DND-41 (cell line): ENCODE data around the gene KBTBD13.

Experiments used
- ATAC-seq: fragments of 200-7000 bp; cut with Tn5 transposase; 3 replicates; pipeline ENCODE4 v1.9.1; 2021; ENCODE audit warnings: low read depth; ENCODE audit not compliant: insufficient read depth
- DNase-seq: peaks from one replicate; pipeline ENCODE4 v3.0.0-alpha.2; 2020
- H2AFZ ChIP-seq: 2 replicates; pipeline ENCODE4 v1.6.0; 2012; ENCODE audit warnings: low read depth, low read length
- H3K27ac ChIP-seq: 2 replicates; pipeline ENCODE4 v1.5.1; 2012; ENCODE audit warnings: low read length, inconsistent platforms
- H3K27me3 ChIP-seq: fragments of 200-600 bp; sonication (generic); 2 replicates; pipeline ENCODE4 v1.6.0; 2012; ENCODE audit warnings: low read length, mild to moderate bottlenecking, inconsistent platforms; ENCODE audit not compliant: insufficient read depth, poor library complexity
- H3K36me3 ChIP-seq: 2 replicates; pipeline ENCODE4 v1.5.1; 2012; ENCODE audit warnings: low read length, inconsistent platforms; ENCODE audit not compliant: insufficient read depth
- H3K4me1 ChIP-seq: 2 replicates; pipeline ENCODE4 v1.5.1; 2012; ENCODE audit warnings: mild to moderate bottlenecking, low read length; ENCODE audit not compliant: insufficient read depth
- H3K4me2 ChIP-seq: 2 replicates; pipeline ENCODE4 v1.6.0; 2012; ENCODE audit warnings: mild to moderate bottlenecking, moderate library complexity, low read length, inconsistent platforms; ENCODE audit not compliant: insufficient read depth
- H3K4me3 ChIP-seq, 2 experiments: fragments of 200-600 bp in 1 of 2; shearing (Covaris generic) in 1 of 2; 2 replicates each; pipeline ENCODE4 v1.5.1; 2012 to 2016; ENCODE audit warnings: inconsistent platforms in 2 of 2, low read length in 2 of 2, mild to moderate bottlenecking in 2 of 2, low read depth in 1 of 2, moderate library complexity in 1 of 2
- H3K79me2 ChIP-seq: 2 replicates; pipeline ENCODE4 v1.6.0; 2012; ENCODE audit warnings: low read length, inconsistent platforms; ENCODE audit not compliant: insufficient read depth
- H3K9ac ChIP-seq: 2 replicates; pipeline ENCODE4 v1.6.0; 2012; ENCODE audit warnings: low read depth, mild to moderate bottlenecking, inconsistent platforms, low read length, moderate library complexity
- H3K9me3 ChIP-seq: 2 replicates; pipeline ENCODE4 v1.5.1; 2012; ENCODE audit warnings: low read length, moderate library complexity, mild to moderate bottlenecking, inconsistent platforms; ENCODE audit not compliant: insufficient read depth, severe bottlenecking
- H4K20me1 ChIP-seq: 2 replicates; pipeline ENCODE4 v1.6.0; 2012; ENCODE audit warnings: low read length; ENCODE audit not compliant: insufficient read depth
- EZH2 ChIP-seq: IDR thresholded peaks from 3 replicates; pipeline ENCODE4 v1.6.1; 2012; ENCODE audit warnings: borderline replicate concordance, low read depth, mild to moderate bottlenecking, moderate library complexity, low read length, inconsistent platforms; ENCODE audit not compliant: severe bottlenecking
- TF ChIP-seq, protein P1 (sequence below): IDR thresholded peaks from 2 replicates; pipeline ENCODE4 v1.5.1; 2012; ENCODE audit warnings: borderline replicate concordance, low read length, moderate library complexity, mild to moderate bottlenecking; ENCODE audit not compliant: poor library complexity, severe bottlenecking; ENCODE audit errors: extremely low read depth

KBTBD13 gene

DNA sequence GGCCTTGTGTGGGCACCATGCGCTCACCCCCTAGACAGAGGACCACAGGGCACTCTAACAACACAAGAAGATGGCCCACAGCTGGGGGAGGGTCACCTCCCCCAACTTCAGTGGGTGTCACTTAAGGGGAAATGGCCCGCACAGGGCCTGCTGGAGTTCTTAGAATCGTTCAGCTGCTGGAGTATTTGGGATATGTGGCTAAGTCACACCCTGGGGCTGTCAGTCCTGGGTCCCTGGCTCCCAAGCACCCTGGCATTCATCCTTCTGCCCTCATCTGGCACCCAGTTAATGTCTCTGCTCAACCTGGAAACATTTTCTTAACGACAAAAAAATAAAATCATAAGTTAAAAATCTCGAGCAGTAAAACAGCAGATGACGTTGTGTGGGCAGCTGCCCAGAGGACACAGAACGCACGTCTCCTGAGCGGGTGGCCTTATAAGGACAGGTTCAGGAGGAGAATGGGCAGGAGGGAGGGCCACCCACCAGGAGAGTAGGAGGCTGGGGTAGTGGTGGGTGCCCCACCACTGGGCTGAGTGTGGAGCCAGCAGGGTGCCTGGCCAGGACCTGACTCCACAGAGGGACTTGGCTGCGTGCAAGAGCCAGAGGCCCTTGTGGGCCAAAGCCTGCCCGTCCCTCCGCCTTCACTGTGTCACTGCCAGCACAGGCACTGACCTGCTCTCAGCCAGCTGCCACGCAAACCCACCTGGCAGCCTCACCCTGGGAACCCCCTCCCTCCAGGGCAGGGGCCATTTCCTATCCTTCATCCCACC, 11.5 kb downstream of the KBTBD13 start:
- H4K20me1 ChIP-seq, result no peaks in the 10 kb centered on the region
- no peaks in the 10 kb centered on the region for H3K9me3 ChIP-seq
- DNase-seq, result no peak
- H3K36me3 ChIP-seq, result no peaks in the 10 kb centered on the region
- H3K4me3 ChIP-seq, result no peak overlapping the region
- H3K4me2 ChIP-seq, result no peak overlapping the region
- peaks cover 4% of the 10 kb centered on the region for H3K27me3 ChIP-seq
- H3K9ac ChIP-seq, result no peak overlapping the region
- TF ChIP-seq, protein P1, sequence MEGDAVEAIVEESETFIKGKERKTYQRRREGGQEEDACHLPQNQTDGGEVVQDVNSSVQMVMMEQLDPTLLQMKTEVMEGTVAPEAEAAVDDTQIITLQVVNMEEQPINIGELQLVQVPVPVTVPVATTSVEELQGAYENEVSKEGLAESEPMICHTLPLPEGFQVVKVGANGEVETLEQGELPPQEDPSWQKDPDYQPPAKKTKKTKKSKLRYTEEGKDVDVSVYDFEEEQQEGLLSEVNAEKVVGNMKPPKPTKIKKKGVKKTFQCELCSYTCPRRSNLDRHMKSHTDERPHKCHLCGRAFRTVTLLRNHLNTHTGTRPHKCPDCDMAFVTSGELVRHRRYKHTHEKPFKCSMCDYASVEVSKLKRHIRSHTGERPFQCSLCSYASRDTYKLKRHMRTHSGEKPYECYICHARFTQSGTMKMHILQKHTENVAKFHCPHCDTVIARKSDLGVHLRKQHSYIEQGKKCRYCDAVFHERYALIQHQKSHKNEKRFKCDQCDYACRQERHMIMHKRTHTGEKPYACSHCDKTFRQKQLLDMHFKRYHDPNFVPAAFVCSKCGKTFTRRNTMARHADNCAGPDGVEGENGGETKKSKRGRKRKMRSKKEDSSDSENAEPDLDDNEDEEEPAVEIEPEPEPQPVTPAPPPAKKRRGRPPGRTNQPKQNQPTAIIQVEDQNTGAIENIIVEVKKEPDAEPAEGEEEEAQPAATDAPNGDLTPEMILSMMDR, result no peak
- TF ChIP-seq EZH2, result no peak
- ATAC-seq, result no peak
- H3K27ac ChIP-seq, result no peak overlapping the region
- H3K4me1 ChIP-seq, result peaks cover 1% of the 10 kb centered on the region; the same call in 1 of the 2 replicates
- no peak overlapping the region for H2AFZ ChIP-seq
- H3K79me2 ChIP-seq, result no peaks in the 10 kb centered on the region

DNA sequence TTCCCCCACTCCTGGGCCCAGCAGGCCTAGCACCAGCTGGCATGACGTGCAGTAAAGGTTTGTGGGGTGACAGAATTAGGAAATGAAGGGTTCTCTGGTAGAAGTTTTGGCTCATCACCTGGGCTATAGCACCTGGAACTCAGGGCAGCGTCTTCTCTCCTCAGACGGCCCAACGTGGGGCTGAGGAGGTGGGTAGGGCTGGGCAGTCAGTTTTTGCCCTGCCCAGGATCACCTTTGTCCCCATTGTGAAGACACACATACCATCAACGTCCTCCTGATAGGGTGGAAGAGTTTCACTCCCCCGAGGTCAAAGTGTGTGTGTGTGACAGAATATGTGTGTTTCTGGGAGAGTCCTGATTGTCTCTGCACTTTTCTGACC, 12.1 kb downstream of the KBTBD13 start:
- H3K4me2 ChIP-seq, result no peak overlapping the region
- no peaks in the 10 kb centered on the region for H3K4me1 ChIP-seq
- H3K4me3 ChIP-seq, result no peak overlapping the region
- peaks cover 4% of the 10 kb centered on the region for H3K27me3 ChIP-seq
- no peaks in the 10 kb centered on the region for H3K36me3 ChIP-seq
- no peak for DNase-seq
- ATAC-seq, result no peak
- H3K79me2 ChIP-seq, result no peaks in the 10 kb centered on the region
- H4K20me1 ChIP-seq, result no peaks in the 10 kb centered on the region
- no peak overlapping the region for H3K27ac ChIP-seq
- H3K9me3 ChIP-seq, result no peaks in the 10 kb centered on the region
- TF ChIP-seq, protein P1, result no peak
- TF ChIP-seq EZH2, result no peak
- H3K9ac ChIP-seq, result no peak overlapping the region
- H2AFZ ChIP-seq, result no peak overlapping the region

GRCh38 chr15:65089206-65089824, 12.8 kb downstream of the KBTBD13 start:
- Histone ChIP-seq H3K4me3 (no peak overlapping the region), H3K27ac (no peak overlapping the region), H3K9me3 (no peaks in the 10 kb centered on the region), H3K4me1 (no peaks in the 10 kb centered on the region), H3K36me3 (no peaks in the 10 kb centered on the region), H3K4me2 (no peak overlapping the region), H4K20me1 (no peaks in the 10 kb centered on the region), H2AFZ (no peak overlapping the region), H3K27me3 (peaks cover 4% of the 10 kb centered on the region), H3K79me2 (no peaks in the 10 kb centered on the region), H3K9ac (no peak overlapping the region)
- no peak for ATAC-seq
- TF ChIP-seq, protein P1, result no peak
- TF ChIP-seq EZH2, result no peak
- no peak for DNase-seq
